Measurements from ENCODE around the gene BTAF1. TPM values are rescaled to one million over a fixed set of nuclear protein-coding genes. Genes with fewer than 3 reads are reported as not detected.
"Not testable (repeated sequence)": the region's sequence is repeated elsewhere in the genome, so short reads cannot be mapped to it uniquely, and the experiment has no call there.

Gene BTAF1
- total RNA-seq, 4 donors from 2014 or later, result 33.1 to 72.3 (median 65.1) TPM

- DNase-seq (ENCODE audit: low spot score) (no peak), ATAC-seq (ENCODE audit: low FRiP score) (no peak)
- TF ChIP-seq, protein P1, sequence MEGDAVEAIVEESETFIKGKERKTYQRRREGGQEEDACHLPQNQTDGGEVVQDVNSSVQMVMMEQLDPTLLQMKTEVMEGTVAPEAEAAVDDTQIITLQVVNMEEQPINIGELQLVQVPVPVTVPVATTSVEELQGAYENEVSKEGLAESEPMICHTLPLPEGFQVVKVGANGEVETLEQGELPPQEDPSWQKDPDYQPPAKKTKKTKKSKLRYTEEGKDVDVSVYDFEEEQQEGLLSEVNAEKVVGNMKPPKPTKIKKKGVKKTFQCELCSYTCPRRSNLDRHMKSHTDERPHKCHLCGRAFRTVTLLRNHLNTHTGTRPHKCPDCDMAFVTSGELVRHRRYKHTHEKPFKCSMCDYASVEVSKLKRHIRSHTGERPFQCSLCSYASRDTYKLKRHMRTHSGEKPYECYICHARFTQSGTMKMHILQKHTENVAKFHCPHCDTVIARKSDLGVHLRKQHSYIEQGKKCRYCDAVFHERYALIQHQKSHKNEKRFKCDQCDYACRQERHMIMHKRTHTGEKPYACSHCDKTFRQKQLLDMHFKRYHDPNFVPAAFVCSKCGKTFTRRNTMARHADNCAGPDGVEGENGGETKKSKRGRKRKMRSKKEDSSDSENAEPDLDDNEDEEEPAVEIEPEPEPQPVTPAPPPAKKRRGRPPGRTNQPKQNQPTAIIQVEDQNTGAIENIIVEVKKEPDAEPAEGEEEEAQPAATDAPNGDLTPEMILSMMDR (IDR thresholded peaks at IDR 0.05), result no peak
These were observed 91.0 kb downstream of the BTAF1 start for GRCh38 chr10:92014620-92015019.

- DNase-seq (ENCODE audit: low spot score), result no peak
- ATAC-seq (ENCODE audit: low FRiP score), result no peak
- TF ChIP-seq, protein P1 (IDR thresholded peaks at IDR 0.05), result no peak
These were observed 101.1 kb downstream of the BTAF1 start for GRCh38 chr10:92024700-92025099.

DNA sequence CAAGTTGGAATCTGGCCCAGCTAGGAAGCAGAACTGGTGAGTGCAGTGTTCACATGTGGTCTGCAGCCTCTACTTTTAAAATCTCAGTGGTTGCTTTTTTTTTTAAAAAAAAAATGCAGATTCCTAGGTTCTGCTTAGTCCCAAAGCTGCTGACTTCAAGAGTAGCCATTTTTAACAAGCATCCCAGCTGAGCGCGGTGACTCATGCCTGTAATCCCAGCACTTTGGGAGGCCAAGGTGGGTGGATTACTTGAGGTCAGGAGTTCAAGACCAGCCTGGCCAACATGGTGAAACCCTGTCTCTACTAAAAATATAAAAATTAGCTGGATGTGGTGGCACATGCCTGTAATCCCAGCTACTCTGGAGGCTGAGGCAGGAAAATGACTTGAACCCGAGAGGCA is 101.8 kb downstream of the BTAF1 start:
- not testable (repeated sequence) for DNase-seq (ENCODE audit: low spot score); ATAC-seq (ENCODE audit: low FRiP score)

- TF ChIP-seq, protein P1 (IDR thresholded peaks at IDR 0.05), result no peak
These were observed 103.6 kb downstream of the BTAF1 start for GRCh38 chr10:92027141-92027540.

DNA sequence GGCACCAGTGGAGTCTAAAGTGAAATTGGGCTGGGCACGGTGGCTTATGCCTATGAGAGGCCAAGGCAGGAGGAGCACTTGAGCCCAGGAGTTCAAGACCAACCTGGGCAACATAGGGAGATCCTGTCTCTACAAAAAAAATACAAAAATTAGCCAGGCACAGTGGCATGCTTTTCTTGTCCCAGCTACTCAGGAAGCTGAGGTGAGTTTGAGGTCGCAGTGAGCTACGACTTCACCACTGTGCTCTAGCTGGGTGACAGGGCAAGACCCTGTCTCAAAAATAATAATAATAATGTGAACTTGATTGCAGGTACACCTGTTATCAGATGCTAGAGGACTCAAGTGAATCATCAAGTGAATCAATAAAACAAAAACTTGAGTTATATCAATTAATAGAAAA is 108.0 kb downstream of the BTAF1 start:
- DNase-seq (ENCODE audit: low spot score), result no peak
- TF ChIP-seq, protein P1 (IDR thresholded peaks at IDR 0.05), result no peak
- ATAC-seq (ENCODE audit: low FRiP score), result no peak

More at GRCh38 chr10:92027141-92027540, 103.6 kb downstream of the BTAF1 start:
- ATAC-seq (ENCODE audit: low FRiP score) (no peak), DNase-seq (ENCODE audit: low spot score) (no peak)

GRCh38 chr10:92033070-92033469 is 109.5 kb downstream of the BTAF1 start:
- ATAC-seq (ENCODE audit: low FRiP score); DNase-seq (ENCODE audit: low spot score): not testable (repeated sequence)

DNA sequence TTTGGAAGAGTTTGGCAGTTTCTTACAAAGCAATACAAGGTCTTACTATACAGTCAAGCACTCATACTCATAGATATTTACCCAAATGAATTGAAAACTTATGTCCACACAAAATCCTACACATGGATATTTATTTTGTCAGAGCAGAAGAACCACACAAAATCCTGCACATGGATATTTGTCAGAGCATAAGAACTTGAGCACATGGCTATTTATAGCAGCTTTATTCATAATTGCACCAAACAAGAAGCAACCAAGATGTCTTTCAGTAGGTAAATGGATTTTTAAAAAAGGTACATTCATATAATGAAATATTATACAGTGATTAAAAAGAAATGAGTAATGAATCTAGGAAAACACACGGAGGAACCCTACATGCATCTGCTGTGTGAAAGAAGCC is 115.4 kb downstream of the BTAF1 start:
- DNase-seq (ENCODE audit: low spot score) (no peak), ATAC-seq (ENCODE audit: low FRiP score) (no peak)
- TF ChIP-seq, protein P1 (IDR thresholded peaks at IDR 0.05), result no peak

DNA sequence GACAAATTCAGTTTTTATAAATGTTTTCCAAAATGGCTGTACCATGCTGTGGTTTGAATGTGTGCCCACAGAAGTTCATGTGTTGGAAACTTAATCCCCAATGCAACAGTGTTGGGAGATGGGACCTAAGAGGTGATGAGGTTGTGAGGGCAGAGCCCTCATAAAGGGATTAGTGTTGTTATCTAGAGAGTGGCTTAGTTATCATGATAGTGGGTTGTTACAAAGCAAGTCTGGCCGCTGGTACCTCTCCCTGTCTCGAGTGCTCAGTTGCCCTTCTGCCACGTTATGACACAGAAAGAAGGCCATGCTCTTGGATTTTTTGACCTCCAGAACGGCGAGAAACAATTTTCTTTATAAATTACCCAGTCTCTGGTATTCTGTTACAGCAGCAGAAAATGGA is 119.0 kb downstream of the BTAF1 start:
- DNase-seq (ENCODE audit: low spot score), result no peak
- ATAC-seq (ENCODE audit: low FRiP score), result no peak
- TF ChIP-seq, protein P1 (IDR thresholded peaks at IDR 0.05), result no peak
